Endothelial cell of umbilical vein (primary cell): ENCODE data around the gene KRT86. TPM values are rescaled to one million over a fixed set of nuclear protein-coding genes. Genes with fewer than 3 reads are reported as not detected.

Experiments used
- BruUV-seq: library from RNA; stranded (reverse); fragments of 400-500 nt; replicated peaks from 2 replicates; lab custom pipeline; 2021; lab: Mats Ljungman, UMichigan
- CTCF ChIA-PET: fragments of 300-600, 350-600 bp; sonication (Branson Sonifier 250); formaldehyde crosslinking; loops from one replicate; lab custom pipeline; 2021; ENCODE audit warnings: antibody characterized with exemption, inconsistent platforms; lab: Charles Lee
- POLR2A ChIA-PET: fragments of 300-600, 350-600 bp; sonication (Branson Sonifier 250); formaldehyde crosslinking; loops from one replicate; lab custom pipeline; 2021; ENCODE audit warnings: antibody characterized with exemption, inconsistent platforms; lab: Charles Lee
- DNase-seq: peaks from one replicate; pipeline ENCODE4 v3.0.0-alpha.2; 2011; ENCODE audit warnings: low read depth, low spot score
- FAIRE-seq: peaks from 2 replicates; lab custom pipeline; 2011; peaks lifted over from hg19 to GRCh38; lab: Jason Lieb, UNC
- H2AFZ ChIP-seq: 2 replicates; pipeline ENCODE4 v1.6.0; 2012; ENCODE audit warnings: low read depth, low read length, control low read depth, inconsistent platforms
- H3K27ac ChIP-seq: 2 replicates; pipeline ENCODE4 v1.5.1; 2011; ENCODE audit warnings: low read depth, mild to moderate bottlenecking, control low read depth, low read length, moderate library complexity; ENCODE audit not compliant: insufficient read depth
- H3K27me3 ChIP-seq, 2 experiments: 2 replicates each; pipeline versions ENCODE4 v1.6.0 to v1.6.1; 2011; ENCODE audit warnings: low read length in 2 of 2, mixed read lengths in 1 of 2; ENCODE audit not compliant: control insufficient read depth in 2 of 2, insufficient read depth in 2 of 2
- H3K36me3 ChIP-seq, 2 experiments: 2 replicates in 1 of 2; 3 replicates in 1 of 2; pipeline ENCODE4 v1.5.1; 2011; ENCODE audit warnings: low read length in 2 of 2, mild to moderate bottlenecking in 1 of 2, moderate library complexity in 1 of 2; ENCODE audit not compliant: control insufficient read depth in 2 of 2, insufficient read depth in 2 of 2; ENCODE audit errors: extremely low read depth in 1 of 2
- H3K4me1 ChIP-seq: 3 replicates; pipeline ENCODE4 v1.5.1; 2011; ENCODE audit warnings: mild to moderate bottlenecking, low read length; ENCODE audit not compliant: control insufficient read depth, insufficient read depth; ENCODE audit errors: extremely low read depth
- H3K4me2 ChIP-seq: 2 replicates; pipeline ENCODE4 v1.6.1; 2011; ENCODE audit warnings: low read length, control low read depth, mixed read lengths; ENCODE audit not compliant: insufficient read depth
- H3K4me3 ChIP-seq, 3 experiments: fragments of 200-600 bp in 1 of 3; sonication (generic), shearing (Covaris generic) in 1 of 3; replicated peaks in 1 of 3; 2 replicates each; pipeline ENCODE4 v1.5.1; 2011 to 2016; ENCODE audit warnings: control low read depth in 3 of 3, low read length in 3 of 3, mild to moderate bottlenecking in 2 of 3, inconsistent platforms in 1 of 3, low read depth in 1 of 3, moderate library complexity in 1 of 3; ENCODE audit not compliant: insufficient read depth in 1 of 3
- H3K79me2 ChIP-seq: 2 replicates; pipeline ENCODE4 v1.6.0; 2012; ENCODE audit warnings: low read length, inconsistent platforms; ENCODE audit not compliant: control insufficient read depth, insufficient read depth
- H3K9ac ChIP-seq: replicated peaks from 2 replicates; pipeline ENCODE3; 2011; ENCODE audit warnings: low read length, control low read depth; ENCODE audit not compliant: insufficient read depth; ENCODE audit errors: extremely low read depth
- H3K9me1 ChIP-seq: replicated peaks from 3 replicates; pipeline ENCODE4 v1.6.0; 2011; ENCODE audit warnings: mild to moderate bottlenecking, low read length; ENCODE audit not compliant: control insufficient read depth, insufficient read depth; ENCODE audit errors: extremely low read depth
- H3K9me3 ChIP-seq: replicated peaks from 2 replicates; pipeline ENCODE4 v1.5.1; 2012; ENCODE audit warnings: low read length, inconsistent platforms; ENCODE audit not compliant: control insufficient read depth, insufficient read depth
- H4K20me1 ChIP-seq: replicated peaks from 2 replicates; pipeline ENCODE3; 2011; ENCODE audit warnings: mild to moderate bottlenecking, low read length; ENCODE audit not compliant: control insufficient read depth, insufficient read depth; ENCODE audit errors: extremely low read depth
- FOS ChIP-seq: IDR thresholded peaks from 2 replicates; pipeline ENCODE4 v1.6.1; 2011; ENCODE audit warnings: mild to moderate bottlenecking, low read length, moderate library complexity, borderline replicate concordance; ENCODE audit not compliant: insufficient read depth
- GATA2 ChIP-seq: IDR thresholded peaks from 2 replicates; pipeline ENCODE4 v1.7.0; 2011; ENCODE audit warnings: low read depth, mild to moderate bottlenecking, moderate library complexity, mixed read lengths, low read length; ENCODE audit not compliant: insufficient read length, insufficient read depth
- MAX ChIP-seq: IDR thresholded peaks from 2 replicates; pipeline ENCODE4 v1.6.1; 2011; ENCODE audit not compliant: insufficient read depth, insufficient read length
- MYC ChIP-seq: IDR thresholded peaks from one replicate; pipeline ENCODE4 v1.6.1; 2011; ENCODE audit warnings: mild to moderate bottlenecking, low read depth, low read length
- POLR2AphosphoS5 ChIP-seq: IDR thresholded peaks from 2 replicates; pipeline ENCODE4 v1.6.1; 2012; ENCODE audit warnings: low read depth, mild to moderate bottlenecking, control low read depth, low read length, moderate library complexity; ENCODE audit not compliant: insufficient read depth
- dilution Hi-C: fragments of 300-500 bp; cut with MboI; formaldehyde crosslinking; loops from one replicate; pipeline ENCODE4 v1.15.0; 2019; ENCODE audit warnings: low sequenced_read_pairs; ENCODE audit not compliant: extremely low pct_ligation_motif_present
- intact Hi-C: fragments of 100-400 bp; cut with micrococcal nuclease; formaldehyde crosslinking; loops from one replicate; pipeline ENCODE4 v1.10.0; 2022
- polyA plus RNA-seq, 4 experiments: library from polyadenylated mRNA; depleted of rRNA in 3 of 4; stranded (reverse) in 3 of 4; unstranded in 1 of 4; fragments of >200 nt; gene quantifications; 2 replicates each; pipeline versions ENCODE4 v1.2.1 to v1.2.3, GENCODE V29; 2011 to 2012; ENCODE audit warnings: missing spikeins in 1 of 4
- total RNA-seq: library from RNA; stranded (reverse); gene quantifications from 2 replicates; pipeline ENCODE4 v1.2.3, GENCODE V29; 2021
- TF ChIP-seq, protein P1 (sequence below), 2 donors: IDR thresholded peaks; 1 replicate in 1 of 2; 2 replicates in 1 of 2; pipeline ENCODE4 v1.5.1; 2011; ENCODE audit warnings: low read length in 2 of 2, mild to moderate bottlenecking in 2 of 2, moderate library complexity in 2 of 2, control low read depth in 1 of 2, inconsistent platforms in 1 of 2, low read depth in 1 of 2; ENCODE audit not compliant: insufficient read depth in 1 of 2; ENCODE audit errors: extremely low read depth in 1 of 2

The KRT86 gene
- total and polyA plus RNA-seq, 2 donors (not counting 3 experiments of a cell fraction or from before 2014, with no cell fraction given) = not detected

GRCh38 chr12:52321418-52321817 is 47.0 kb downstream of the KRT86 start:
- DNase-seq (no peak), FAIRE-seq (no peak)
- no peak overlapping the region for H3K4me2 ChIP-seq
- H3K9me3 ChIP-seq = no peaks in the 10 kb centered on the region
- H3K27ac ChIP-seq = no peak overlapping the region
- dilution Hi-C loops = no loop called here
- intact Hi-C loops = no loop called here
- no peaks in the 10 kb centered on the region for H3K79me2 ChIP-seq
- BruUV-seq = no TSS peak
- no peak overlapping the region for H3K9ac ChIP-seq
- no peaks in the 10 kb centered on the region for H3K9me1 ChIP-seq
- TF ChIP-seq, protein P1, sequence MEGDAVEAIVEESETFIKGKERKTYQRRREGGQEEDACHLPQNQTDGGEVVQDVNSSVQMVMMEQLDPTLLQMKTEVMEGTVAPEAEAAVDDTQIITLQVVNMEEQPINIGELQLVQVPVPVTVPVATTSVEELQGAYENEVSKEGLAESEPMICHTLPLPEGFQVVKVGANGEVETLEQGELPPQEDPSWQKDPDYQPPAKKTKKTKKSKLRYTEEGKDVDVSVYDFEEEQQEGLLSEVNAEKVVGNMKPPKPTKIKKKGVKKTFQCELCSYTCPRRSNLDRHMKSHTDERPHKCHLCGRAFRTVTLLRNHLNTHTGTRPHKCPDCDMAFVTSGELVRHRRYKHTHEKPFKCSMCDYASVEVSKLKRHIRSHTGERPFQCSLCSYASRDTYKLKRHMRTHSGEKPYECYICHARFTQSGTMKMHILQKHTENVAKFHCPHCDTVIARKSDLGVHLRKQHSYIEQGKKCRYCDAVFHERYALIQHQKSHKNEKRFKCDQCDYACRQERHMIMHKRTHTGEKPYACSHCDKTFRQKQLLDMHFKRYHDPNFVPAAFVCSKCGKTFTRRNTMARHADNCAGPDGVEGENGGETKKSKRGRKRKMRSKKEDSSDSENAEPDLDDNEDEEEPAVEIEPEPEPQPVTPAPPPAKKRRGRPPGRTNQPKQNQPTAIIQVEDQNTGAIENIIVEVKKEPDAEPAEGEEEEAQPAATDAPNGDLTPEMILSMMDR (IDR thresholded peaks at IDR 0.05; ENCODE audit: extremely low read depth in 1 of 2, insufficient read depth in 1 of 2, low read depth in 1 of 2, low read length in 2 of 2) = no peak
- TF ChIP-seq POLR2AphosphoS5 (no peak), MAX (no peak)
- no peaks in the 10 kb centered on the region for H3K36me3 ChIP-seq
- no peaks in the 10 kb centered on the region for H4K20me1 ChIP-seq
- no peak overlapping the region for H3K4me3 ChIP-seq
- H3K4me1 ChIP-seq = no peaks in the 10 kb centered on the region
- POLR2A ChIA-PET = no interaction called here
- CTCF ChIA-PET = interaction anchor here (1.3 kb wide), 1 partner anchor 14 kb away, joined by 3 read pairs; no protein-coding TSS in a partner anchor
- peaks cover 49 to 51% of the 10 kb centered on the region in 2 experiments for H3K27me3 ChIP-seq
- H2AFZ ChIP-seq = no peak overlapping the region

DNA sequence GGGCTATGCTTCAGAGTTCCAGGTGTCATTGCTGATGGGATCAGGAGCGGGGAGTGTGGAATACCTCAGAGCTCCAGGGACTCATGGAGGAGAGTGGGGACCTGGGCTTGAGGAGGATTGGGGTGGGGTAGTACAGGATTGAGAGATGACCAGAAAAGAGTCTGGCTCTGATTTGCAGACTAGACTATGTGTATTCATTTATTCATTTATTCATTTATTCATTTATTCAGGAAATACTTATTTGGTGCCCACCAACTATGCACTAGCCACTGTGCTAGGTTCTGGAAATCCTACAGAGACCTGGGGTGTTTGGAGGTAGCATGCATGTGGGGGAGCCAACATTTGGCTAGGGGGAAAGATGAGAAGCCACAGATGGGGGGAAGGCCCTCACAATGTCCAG is 47.6 kb downstream of the KRT86 start:
- no peak overlapping the region for H3K27ac ChIP-seq
- H3K27me3 ChIP-seq = peaks cover 52 to 55% of the 10 kb centered on the region in 2 experiments
- H3K4me2 ChIP-seq = no peak overlapping the region
- no TSS peak for BruUV-seq
- dilution Hi-C loops = no loop called here
- no peaks in the 10 kb centered on the region for H3K4me1 ChIP-seq
- H3K36me3 ChIP-seq = no peaks in the 10 kb centered on the region
- H3K79me2 ChIP-seq = no peaks in the 10 kb centered on the region
- no peaks in the 10 kb centered on the region for H3K9me1 ChIP-seq
- FAIRE-seq (no peak), DNase-seq (no peak)
- H4K20me1 ChIP-seq = no peaks in the 10 kb centered on the region
- H3K4me3 ChIP-seq = no peak overlapping the region
- TF ChIP-seq MAX (no peak), FOS (no peak), POLR2AphosphoS5 (no peak), GATA2 (no peak), MYC (no peak)
- TF ChIP-seq, protein P1 (IDR thresholded peaks at IDR 0.05; ENCODE audit: extremely low read depth in 1 of 2, insufficient read depth in 1 of 2, low read depth in 1 of 2, low read length in 2 of 2) = no peak
- no peak overlapping the region for H2AFZ ChIP-seq
- POLR2A ChIA-PET = no interaction called here
- intact Hi-C loops = no loop called here
- H3K9me3 ChIP-seq = no peaks in the 10 kb centered on the region
- no peak overlapping the region for H3K9ac ChIP-seq
- CTCF ChIA-PET = interaction anchor here (1.3 kb wide), 1 partner anchor 15 kb away, joined by 3 read pairs; no protein-coding TSS in a partner anchor
